Activated naive CD4-positive, alpha-beta T cell treated with anti-CD3 and anti-CD28 coated beads, Interleukin-2, amount 10 ng/mL, durations not matched to agents 7 days and 5 days (primary cell): ENCODE results near the gene PLEKHA6.

Experiments
- CTCF ChIA-PET: fragments of 350-600 bp; sonication (Branson Sonifier 250); formaldehyde crosslinking; loops from one replicate; lab custom pipeline; 2021; ENCODE audit warnings: antibody characterized with exemption; lab: Charles Lee
- DNase-seq: peaks from one replicate; pipeline ENCODE4 v3.0.0-alpha.2; 2020
- H3K27ac Mint-ChIP-seq: one replicate; pipeline ENCODE4 v1.8.0; 2021; ENCODE audit warnings: mild to moderate bottlenecking, moderate library complexity, mixed read lengths
- H3K27me3 Mint-ChIP-seq: one replicate; pipeline ENCODE4 v1.8.0; 2021; ENCODE audit warnings: mild to moderate bottlenecking, mixed read lengths
- H3K36me3 Mint-ChIP-seq: one replicate; pipeline ENCODE4 v1.8.0; 2021; ENCODE audit warnings: mixed read lengths
- H3K4me1 Mint-ChIP-seq: one replicate; pipeline ENCODE4 v1.8.0; 2021; ENCODE audit warnings: mixed read lengths
- H3K4me3 Mint-ChIP-seq: one replicate; pipeline ENCODE4 v1.8.0; 2021; ENCODE audit warnings: mild to moderate bottlenecking, moderate library complexity, mixed read lengths
- H3K9me3 Mint-ChIP-seq: one replicate; pipeline ENCODE4 v1.8.0; 2021; ENCODE audit warnings: mixed read lengths

Gene PLEKHA6

DNA sequence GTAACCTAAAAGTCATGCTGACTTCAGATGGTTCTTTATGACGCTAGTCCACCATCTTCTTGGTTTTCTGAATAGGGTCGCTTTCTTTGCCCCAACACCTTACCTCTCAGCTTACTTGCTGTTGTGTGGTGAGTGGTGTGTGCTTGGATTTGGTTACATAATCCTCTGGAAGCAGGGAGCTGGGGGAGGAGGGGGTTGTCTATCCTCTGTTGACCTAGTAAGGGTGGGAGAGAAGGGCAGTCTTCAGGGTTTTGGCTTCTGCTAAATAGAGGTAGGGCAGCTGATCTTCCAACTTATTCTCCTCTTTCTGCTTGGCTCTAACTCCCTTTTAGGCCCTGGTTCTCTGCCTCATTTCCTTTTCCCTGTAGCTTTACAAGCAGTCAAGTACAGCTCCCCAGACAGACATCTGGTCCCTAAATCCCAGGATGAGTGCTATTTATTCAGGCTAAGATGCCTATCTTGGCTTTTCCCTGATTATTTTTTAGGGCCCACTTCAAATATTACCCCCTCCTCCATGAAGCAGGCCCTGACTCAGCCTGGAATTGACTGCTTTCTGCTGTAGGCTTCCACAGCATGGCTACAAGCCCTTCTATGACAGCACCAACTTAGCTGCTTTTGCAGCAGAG is 187.2 kb downstream of the PLEKHA6 start:
- Mint-ChIP-seq H3K4me3 (no peak overlapping the region), H3K36me3 (no peaks in the 10 kb centered on the region), H3K27me3 (peaks cover 4% of the 10 kb centered on the region), H3K9me3 (peaks cover 41% of the 10 kb centered on the region), H3K27ac (no peak overlapping the region), H3K4me1 (no peaks in the 10 kb centered on the region)
- no peak for DNase-seq
- CTCF ChIA-PET = interaction anchor here (0.6 to 1.0 kb wide), 2 partner anchors 9 to 191 kb away, joined by 3 read pairs; no protein-coding TSS in a partner anchor

DNA sequence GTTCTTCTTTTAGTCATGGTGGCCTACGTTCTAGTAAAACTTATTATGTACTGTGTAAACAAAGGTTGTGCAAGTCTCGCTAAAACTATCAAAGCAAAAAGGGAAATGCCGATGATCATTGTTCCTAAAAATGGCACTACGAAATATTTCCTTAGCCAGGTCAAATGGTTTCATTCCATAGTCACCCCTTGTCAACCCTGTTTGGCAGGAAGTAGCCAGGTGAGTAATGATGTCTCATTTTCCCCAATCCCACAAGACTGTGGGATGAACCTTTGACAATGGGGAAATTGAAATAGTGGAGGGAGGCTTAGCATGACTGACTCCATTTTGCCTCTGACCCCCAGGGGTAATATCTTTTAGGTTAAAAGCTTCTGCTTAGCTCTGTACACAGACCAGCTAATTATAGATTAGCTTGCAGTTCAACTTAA is 188.0 kb downstream of the PLEKHA6 start:
- DNase-seq = no peak
- Mint-ChIP-seq H3K9me3 (peaks cover 46% of the 10 kb centered on the region), H3K27me3 (peaks cover 4% of the 10 kb centered on the region), H3K4me1 (no peaks in the 10 kb centered on the region), H3K36me3 (no peaks in the 10 kb centered on the region), H3K4me3 (no peak overlapping the region), H3K27ac (no peak overlapping the region)
- CTCF ChIA-PET = no interaction called here

DNA sequence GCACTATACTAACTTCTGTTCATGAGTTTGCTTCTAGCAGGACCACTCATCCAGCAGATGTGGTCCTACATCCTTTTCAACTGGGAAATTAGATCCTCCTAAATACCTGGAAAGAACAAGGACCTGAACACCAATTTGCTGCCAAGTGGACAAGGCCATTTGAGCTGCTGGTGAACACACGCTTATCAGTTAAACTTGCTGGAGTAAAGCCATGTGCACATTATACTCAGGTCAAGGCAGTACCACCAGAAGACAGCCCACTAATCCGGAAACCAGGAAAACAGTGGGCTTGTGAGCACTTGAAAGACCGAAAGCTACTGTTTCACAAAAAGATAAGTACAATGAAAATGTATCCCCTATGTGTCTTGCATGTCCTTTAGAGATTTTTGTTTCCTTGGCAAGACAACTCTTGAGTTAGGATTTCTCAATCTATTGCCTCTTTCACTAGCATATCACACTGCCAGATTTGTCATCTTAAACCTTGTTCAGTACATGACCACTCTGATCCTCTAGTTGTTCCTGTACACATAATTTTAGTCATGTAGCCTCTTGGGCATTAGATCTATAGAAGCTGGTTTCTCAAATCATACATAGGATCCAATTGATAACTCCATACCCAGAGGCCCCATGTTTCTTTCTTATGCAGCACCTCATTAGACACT is 189.1 kb downstream of the PLEKHA6 start:
- H3K27me3 Mint-ChIP-seq = peaks cover 10% of the 10 kb centered on the region
- no peak for DNase-seq
- no peak overlapping the region for H3K27ac Mint-ChIP-seq
- no peaks in the 10 kb centered on the region for H3K4me1 Mint-ChIP-seq
- CTCF ChIA-PET = no interaction called here
- H3K36me3 Mint-ChIP-seq = no peaks in the 10 kb centered on the region
- no peak overlapping the region for H3K4me3 Mint-ChIP-seq
- H3K9me3 Mint-ChIP-seq = peaks cover 46% of the 10 kb centered on the region

DNA sequence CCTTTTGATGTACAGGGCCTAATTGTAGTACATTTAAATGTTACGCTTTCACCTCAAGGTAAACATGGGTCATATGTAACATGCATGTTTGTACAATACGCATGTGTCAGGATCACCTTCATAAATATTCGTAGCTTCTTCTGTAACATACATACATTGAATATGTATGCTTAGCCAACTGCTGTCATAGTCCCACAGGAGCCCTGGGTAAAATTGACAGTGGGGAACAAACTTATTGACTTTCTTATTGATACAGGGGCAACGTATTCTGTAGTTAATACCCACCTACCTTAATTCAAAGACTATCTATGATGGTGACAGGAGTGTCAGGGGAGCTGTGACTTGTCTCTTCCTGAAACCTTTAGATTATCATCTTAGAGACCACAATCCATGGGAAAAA is 189.9 kb downstream of the PLEKHA6 start:
- Mint-ChIP-seq H3K9me3 (peaks cover 46% of the 10 kb centered on the region), H3K27ac (no peak overlapping the region), H3K36me3 (no peaks in the 10 kb centered on the region), H3K4me3 (no peak overlapping the region), H3K27me3 (peaks cover 10% of the 10 kb centered on the region), H3K4me1 (no peaks in the 10 kb centered on the region)
- no peak for DNase-seq
- CTCF ChIA-PET = interaction anchor here (0.8 kb wide), 1 partner anchor 229 kb away, joined by 3 read pairs; no protein-coding TSS in a partner anchor
